ENCODE measurements around the gene TRIM73. TPM values are rescaled to one million over a fixed set of nuclear protein-coding genes. Genes with fewer than 3 reads are reported as not detected.
"Not testable (repeated sequence)": the region's sequence is repeated elsewhere in the genome, so short reads cannot be mapped to it uniquely, and the experiment has no call there.

TRIM73 gene
- total RNA-seq, 1 experiment from 2014 or later, result 16.7 TPM

GRCh38 chr7:75418292-75418858, 22.9 kb downstream of the TRIM73 start:
- POLR2A ChIA-PET (ENCODE audit: unreplicated experiment); H3K79me2 ChIP-seq (ENCODE audit: low read depth); BruUV-seq (replicated peaks); H3F3A ChIP-seq (ENCODE audit: insufficient read depth, low read depth); H3K27me3 ChIP-seq (ENCODE audit: insufficient read depth, low read depth); H3K36me3 ChIP-seq (ENCODE audit: low read depth); CTCF ChIA-PET; H2AFZ ChIP-seq; intact Hi-C loops (cut with micrococcal nuclease; ENCODE audit: unreplicated experiment); H3K9me2 ChIP-seq (ENCODE audit: insufficient read depth); H3K4me3 ChIP-seq; H3K27ac ChIP-seq; H3K4me1 ChIP-seq (replicated peaks; ENCODE audit: insufficient read depth); H3K9me3 ChIP-seq (ENCODE audit: insufficient read depth, low read depth); H4K20me1 ChIP-seq (ENCODE audit: insufficient read depth); H3K4me2 ChIP-seq; DNase-seq: not testable (repeated sequence)
- TF ChIP-seq CTCF (conservative IDR thresholded peaks at IDR 0.05), result peak; percentile 39

- POLR2A ChIA-PET (ENCODE audit: unreplicated experiment); H3K79me2 ChIP-seq (ENCODE audit: low read depth); H3K9me3 ChIP-seq (ENCODE audit: insufficient read depth, low read depth); H3K9me2 ChIP-seq (ENCODE audit: insufficient read depth); H3F3A ChIP-seq (ENCODE audit: insufficient read depth, low read depth); H3K4me2 ChIP-seq; H3K36me3 ChIP-seq (ENCODE audit: low read depth); DNase-seq; BruUV-seq (replicated peaks); intact Hi-C loops (cut with micrococcal nuclease; ENCODE audit: unreplicated experiment); H2AFZ ChIP-seq; H4K20me1 ChIP-seq (ENCODE audit: insufficient read depth); H3K4me3 ChIP-seq; H3K27ac ChIP-seq; H3K4me1 ChIP-seq (replicated peaks; ENCODE audit: insufficient read depth); H3K27me3 ChIP-seq (ENCODE audit: insufficient read depth, low read depth); CTCF ChIA-PET: not testable (repeated sequence)
These were observed 23.8 kb downstream of the TRIM73 start for GRCh38 chr7:75419210-75419609.

- H3F3A ChIP-seq (ENCODE audit: insufficient read depth, low read depth); intact Hi-C loops (cut with micrococcal nuclease; ENCODE audit: unreplicated experiment); H3K4me2 ChIP-seq; H4K20me1 ChIP-seq (ENCODE audit: insufficient read depth); H3K36me3 ChIP-seq (ENCODE audit: low read depth); H3K4me1 ChIP-seq (replicated peaks; ENCODE audit: insufficient read depth); H2AFZ ChIP-seq; DNase-seq; H3K27me3 ChIP-seq (ENCODE audit: insufficient read depth, low read depth); H3K27ac ChIP-seq; H3K9me2 ChIP-seq (ENCODE audit: insufficient read depth); BruUV-seq (replicated peaks); H3K9me3 ChIP-seq (ENCODE audit: insufficient read depth, low read depth); CTCF ChIA-PET; H3K79me2 ChIP-seq (ENCODE audit: low read depth); POLR2A ChIA-PET (ENCODE audit: unreplicated experiment); H3K4me3 ChIP-seq: not testable (repeated sequence)
These were observed 24.3 kb downstream of the TRIM73 start for GRCh38 chr7:75419693-75420092.

- H3K4me3 ChIP-seq; H3K4me1 ChIP-seq (replicated peaks; ENCODE audit: insufficient read depth); intact Hi-C loops (cut with micrococcal nuclease; ENCODE audit: unreplicated experiment); H2AFZ ChIP-seq; H4K20me1 ChIP-seq (ENCODE audit: insufficient read depth); POLR2A ChIA-PET (ENCODE audit: unreplicated experiment); H3K36me3 ChIP-seq (ENCODE audit: low read depth); H3F3A ChIP-seq (ENCODE audit: insufficient read depth, low read depth); CTCF ChIA-PET; H3K9me3 ChIP-seq (ENCODE audit: insufficient read depth, low read depth); H3K27me3 ChIP-seq (ENCODE audit: insufficient read depth, low read depth); DNase-seq; H3K27ac ChIP-seq; H3K4me2 ChIP-seq; H3K79me2 ChIP-seq (ENCODE audit: low read depth); H3K9me2 ChIP-seq (ENCODE audit: insufficient read depth); BruUV-seq (replicated peaks): not testable (repeated sequence)
These were observed 24.7 kb downstream of the TRIM73 start for GRCh38 chr7:75420152-75420551.

GRCh38 chr7:75421798-75422710, 26.6 kb downstream of the TRIM73 start:
- H3K4me1 ChIP-seq (replicated peaks; ENCODE audit: insufficient read depth); H2AFZ ChIP-seq; POLR2A ChIA-PET (ENCODE audit: unreplicated experiment); H3K9me3 ChIP-seq (ENCODE audit: insufficient read depth, low read depth); H3K79me2 ChIP-seq (ENCODE audit: low read depth); H3K36me3 ChIP-seq (ENCODE audit: low read depth); DNase-seq; CTCF ChIA-PET; H3K27me3 ChIP-seq (ENCODE audit: insufficient read depth, low read depth); H3K27ac ChIP-seq; H3K4me3 ChIP-seq; H3K4me2 ChIP-seq; H4K20me1 ChIP-seq (ENCODE audit: insufficient read depth); H3K9me2 ChIP-seq (ENCODE audit: insufficient read depth); intact Hi-C loops (cut with micrococcal nuclease; ENCODE audit: unreplicated experiment); H3F3A ChIP-seq (ENCODE audit: insufficient read depth, low read depth): not testable (repeated sequence)
- BruUV-seq (replicated peaks), result TSS peak; percentile 22

GRCh38 chr7:75423481-75423880, 28.1 kb downstream of the TRIM73 start:
- H3K4me3 ChIP-seq; H3K4me2 ChIP-seq; CTCF ChIA-PET; H3K27ac ChIP-seq; H2AFZ ChIP-seq; H3K9me2 ChIP-seq (ENCODE audit: insufficient read depth); H3K27me3 ChIP-seq (ENCODE audit: insufficient read depth, low read depth); H3K4me1 ChIP-seq (replicated peaks; ENCODE audit: insufficient read depth); H3K79me2 ChIP-seq (ENCODE audit: low read depth); BruUV-seq (replicated peaks); POLR2A ChIA-PET (ENCODE audit: unreplicated experiment); H4K20me1 ChIP-seq (ENCODE audit: insufficient read depth); H3K9me3 ChIP-seq (ENCODE audit: insufficient read depth, low read depth); H3K36me3 ChIP-seq (ENCODE audit: low read depth); intact Hi-C loops (cut with micrococcal nuclease; ENCODE audit: unreplicated experiment); DNase-seq; H3F3A ChIP-seq (ENCODE audit: insufficient read depth, low read depth): not testable (repeated sequence)

Data from PC-9 (cell line).